ENCODE measurements around the gene AGAP2.
A peak's percentile ranks its signal among the peaks of the same experiment; 100 is the strongest.

The AGAP2 gene

DNA sequence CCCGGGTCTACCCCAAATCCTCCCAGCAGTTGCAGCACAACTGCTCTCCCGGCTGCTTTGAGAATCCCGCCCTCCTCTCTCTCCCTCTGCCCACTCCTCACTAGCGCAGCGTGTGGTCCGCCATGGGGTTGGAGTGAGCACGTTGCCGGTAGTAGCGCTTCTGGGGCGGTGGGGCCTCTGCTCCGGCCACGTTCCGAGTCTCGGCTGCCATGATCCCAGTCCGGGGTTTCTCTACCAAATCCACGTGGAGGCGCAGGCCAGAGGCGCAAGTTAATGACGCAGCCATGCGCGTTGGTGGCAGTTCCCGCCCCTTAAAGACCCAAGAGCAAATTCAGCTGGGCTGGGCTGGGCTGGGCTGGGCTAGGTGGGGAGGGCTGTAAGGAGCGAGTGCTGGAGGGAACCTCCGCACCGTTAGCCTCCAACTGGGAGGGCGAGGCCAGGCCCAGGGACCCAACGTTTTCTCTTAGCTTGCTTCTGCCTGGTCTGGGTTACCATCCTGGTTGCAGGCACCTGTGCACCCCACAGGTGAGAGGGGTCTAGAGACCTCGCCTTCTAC is 33.4 kb upstream of the AGAP2 start, which contains the start of gene METTL1:
Gene METTL1 (minus strand): TSS at position 233 of the 556 bp plus-strand sequence. CDS start 22 bp downstream, at position 211.
- Histone ChIP-seq H3K4me3 (replicated peaks; ENCODE audit: insufficient read depth, low read length) (peak within 1 kb of the TSS; percentile 79), H3K27ac (replicated peaks) (peak within 1 kb of the TSS; percentile 96)
- DNase-seq (ENCODE audit: low read depth in 1 of 2, low spot score in 1 of 2), result peak; percentile 95 to 98

GRCh38 chr12:57771236-57771872 is 32.8 kb upstream of the AGAP2 start:
- Histone ChIP-seq H3K27me3 (ENCODE audit: insufficient read depth, poor library complexity, severe bottlenecking) (peaks cover 6% of the 10 kb centered on the region), H3K27ac (replicated peaks) (peak overlapping the region; percentile 96), H3K4me3 (replicated peaks; ENCODE audit: insufficient read depth, low read length) (peak overlapping the region; percentile 79)
- DNase-seq (ENCODE audit: low read depth in 1 of 2, low spot score in 1 of 2), result peak; percentile 91 to 96
- TF ChIP-seq GABPA (IDR thresholded peaks at IDR 0.05; ENCODE audit: low read depth), result no peak
- TF ChIP-seq CTCF (IDR thresholded peaks at IDR 0.05; ENCODE audit: insufficient read depth, low read length), result no peak

More for the DNA sequence above, 33.4 kb upstream of the AGAP2 start, which contains the start of gene METTL1:
- no peak for TF ChIP-seq CTCF (IDR thresholded peaks at IDR 0.05; ENCODE audit: insufficient read depth, low read length)
- no peak for TF ChIP-seq SPI1 (IDR thresholded peaks at IDR 0.05; ENCODE audit: borderline replicate concordance, low read depth)
- TF ChIP-seq POLR2AphosphoS5 (IDR thresholded peaks at IDR 0.05; ENCODE audit: low read depth), result peak; percentile 93
- peak; percentile 76 for TF ChIP-seq REST (IDR thresholded peaks at IDR 0.05; ENCODE audit: insufficient replicate concordance, low read depth)
- H3K27me3 ChIP-seq (ENCODE audit: insufficient read depth, poor library complexity, severe bottlenecking), result peaks cover 1% of the 10 kb centered on the region

GRCh38 chr12:57770734-57771133 is 32.2 kb upstream of the AGAP2 start:
- Histone ChIP-seq H3K27me3 (ENCODE audit: insufficient read depth, poor library complexity, severe bottlenecking) (peaks cover 13% of the 10 kb centered on the region), H3K27ac (replicated peaks) (peak overlapping the region; percentile 96), H3K4me3 (replicated peaks; ENCODE audit: insufficient read depth, low read length) (peak overlapping the region; percentile 79)
- no peak for DNase-seq (ENCODE audit: low read depth in 1 of 2, low spot score in 1 of 2)
- TF ChIP-seq REST (IDR thresholded peaks at IDR 0.05; ENCODE audit: insufficient replicate concordance, low read depth), result no peak
- no peak for TF ChIP-seq SPI1 (IDR thresholded peaks at IDR 0.05; ENCODE audit: borderline replicate concordance, low read depth)
- TF ChIP-seq GABPA (IDR thresholded peaks at IDR 0.05; ENCODE audit: low read depth), result no peak
- no peak for TF ChIP-seq POLR2AphosphoS5 (IDR thresholded peaks at IDR 0.05; ENCODE audit: low read depth)
- no peak for TF ChIP-seq CTCF (IDR thresholded peaks at IDR 0.05; ENCODE audit: insufficient read depth, low read length)

Data from HL-60 (cell line).